Measurements from ENCODE around the gene KRAS.

Gene KRAS

GRCh38 chr12:25194722-25195055 lies 56.0 kb downstream of the KRAS start:
- no peak for DNase-seq (ENCODE audit: low read depth)

DNA sequence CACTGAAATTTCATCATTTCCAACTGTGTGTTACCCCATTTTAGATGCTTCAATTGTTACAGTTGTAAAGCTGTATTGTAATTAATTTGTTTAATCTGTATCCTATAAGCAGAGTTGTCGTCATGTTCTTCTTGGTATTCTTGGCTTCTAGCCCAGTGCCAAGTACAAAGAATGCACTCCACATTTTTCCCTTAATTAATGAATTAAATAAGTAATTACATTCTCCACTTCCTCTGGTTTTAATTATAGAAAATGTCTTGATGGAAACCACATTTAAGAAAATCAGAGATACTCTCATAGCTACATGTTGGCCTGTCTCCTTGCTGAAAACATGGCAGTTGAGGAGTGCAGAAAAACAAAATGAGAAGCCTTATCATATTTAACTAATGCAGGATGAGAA lies 56.5 kb downstream of the KRAS start:
- no peak for DNase-seq (ENCODE audit: low read depth)

GRCh38 chr12:25190793-25191192 lies 59.9 kb downstream of the KRAS start:
- no peak for DNase-seq (ENCODE audit: low read depth)

GRCh38 chr12:25189656-25190055 lies 61.1 kb downstream of the KRAS start:
- no peak for DNase-seq (ENCODE audit: low read depth)

- peak; percentile 70 for DNase-seq (ENCODE audit: low read depth)
These were observed 62.9 kb downstream of the KRAS start for GRCh38 chr12:25187781-25188180.

DNA sequence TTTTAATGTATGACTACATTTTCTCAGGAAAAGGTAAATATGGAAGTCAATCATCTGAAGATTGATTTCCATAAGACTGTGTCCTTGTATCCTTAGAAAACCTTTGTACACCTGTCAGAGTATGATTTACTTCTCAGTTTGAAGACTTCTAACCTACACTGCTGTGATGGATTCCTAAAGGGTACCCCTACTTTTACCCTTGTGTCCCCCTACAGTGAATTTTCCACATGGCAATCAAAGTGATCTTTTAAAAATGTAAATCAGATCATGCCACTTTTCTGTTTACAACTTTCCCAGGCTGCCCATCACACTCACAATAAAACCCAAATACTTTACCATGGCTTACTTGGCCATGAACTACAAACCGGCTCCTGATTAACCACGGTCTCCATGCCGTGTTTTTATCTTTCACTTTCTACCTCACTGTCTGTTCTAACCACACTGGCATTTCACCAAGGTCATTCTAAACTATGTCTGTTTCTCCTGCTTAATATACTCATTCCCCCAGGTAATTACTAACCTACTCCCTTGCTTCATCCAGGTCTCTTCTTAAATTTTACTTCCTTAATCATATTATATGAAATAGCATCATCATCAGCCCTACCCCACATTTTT lies 63.8 kb downstream of the KRAS start:
- no peak for DNase-seq (ENCODE audit: low read depth)

DNA sequence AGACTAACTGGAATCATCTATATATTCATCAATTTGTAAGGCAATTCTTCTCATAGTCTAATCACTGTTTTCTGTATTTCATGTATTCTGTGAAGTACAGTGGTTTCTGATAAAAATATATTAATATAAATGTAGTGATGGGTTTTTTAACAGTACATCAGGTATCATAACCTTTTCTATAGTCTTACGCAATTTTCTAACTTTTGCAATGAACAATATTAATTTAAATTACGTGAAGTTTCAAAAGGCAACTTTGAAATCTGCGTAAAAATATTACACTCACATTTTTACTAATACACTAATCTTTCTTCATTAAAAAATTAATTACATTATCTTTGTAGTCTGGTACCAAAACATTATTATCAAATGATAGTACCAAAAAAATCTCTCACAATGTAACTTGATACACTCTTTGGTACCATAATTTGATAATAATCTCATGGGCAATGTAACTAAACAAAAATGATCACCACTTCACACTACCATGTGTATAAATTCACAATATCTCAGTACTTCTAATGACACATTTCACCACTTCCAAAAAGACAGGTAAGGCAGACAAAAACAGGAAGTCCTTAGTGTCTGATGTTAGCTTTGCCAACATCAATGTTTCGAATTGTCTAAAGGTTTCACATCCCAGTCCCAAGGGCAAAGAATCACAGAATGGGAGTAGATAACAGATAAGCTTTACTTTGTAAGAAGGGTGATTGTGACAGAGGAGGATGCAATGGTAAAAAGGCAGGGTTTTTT lies 64.5 kb downstream of the KRAS start:
- no peak for DNase-seq (ENCODE audit: low read depth)

DNA sequence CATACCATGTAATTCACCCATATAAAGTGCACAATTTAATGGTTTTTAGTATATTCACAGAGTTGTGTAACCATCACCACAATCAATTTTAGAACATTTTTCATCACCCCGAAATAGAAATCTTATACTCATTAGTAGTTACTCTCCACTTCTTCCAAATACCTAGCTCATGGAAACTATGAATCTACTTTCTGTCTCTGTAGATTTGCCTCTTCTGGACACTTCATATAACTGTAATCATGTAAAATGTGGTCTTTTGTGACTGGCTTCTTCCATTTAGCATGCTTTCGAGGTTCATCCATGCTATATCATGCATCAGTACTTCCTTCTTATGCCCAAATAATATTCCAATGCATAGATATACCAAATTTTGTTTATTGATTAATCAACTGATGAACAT lies 66.6 kb downstream of the KRAS start:
- no peak for DNase-seq (ENCODE audit: low read depth)

GRCh38 chr12:25182765-25183164 lies 68.0 kb downstream of the KRAS start:
- no peak for DNase-seq (ENCODE audit: low read depth)

GRCh38 chr12:25162866-25163265 lies 87.9 kb downstream of the KRAS start:
- DNase-seq (ENCODE audit: low read depth) = no peak

DNA sequence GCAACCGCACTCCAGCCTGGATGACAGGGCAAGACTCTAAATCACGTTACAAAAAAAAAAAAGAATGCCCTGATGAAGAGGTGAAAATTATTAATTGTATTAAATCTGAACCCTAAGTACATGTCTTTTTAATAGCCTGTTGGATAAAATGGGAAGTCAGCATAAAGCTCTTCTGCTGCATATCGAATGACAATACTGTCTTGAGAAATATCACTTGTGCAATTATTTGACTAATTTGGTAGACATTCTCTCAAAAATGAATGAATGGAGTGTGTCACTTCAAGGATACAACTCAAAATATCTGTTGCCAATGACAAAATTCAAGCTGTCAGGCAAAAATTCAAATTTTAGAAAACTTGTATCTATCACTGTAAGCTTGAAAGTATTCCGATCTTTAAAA lies 94.7 kb downstream of the KRAS start:
- no peak for DNase-seq (ENCODE audit: low read depth)

DNA sequence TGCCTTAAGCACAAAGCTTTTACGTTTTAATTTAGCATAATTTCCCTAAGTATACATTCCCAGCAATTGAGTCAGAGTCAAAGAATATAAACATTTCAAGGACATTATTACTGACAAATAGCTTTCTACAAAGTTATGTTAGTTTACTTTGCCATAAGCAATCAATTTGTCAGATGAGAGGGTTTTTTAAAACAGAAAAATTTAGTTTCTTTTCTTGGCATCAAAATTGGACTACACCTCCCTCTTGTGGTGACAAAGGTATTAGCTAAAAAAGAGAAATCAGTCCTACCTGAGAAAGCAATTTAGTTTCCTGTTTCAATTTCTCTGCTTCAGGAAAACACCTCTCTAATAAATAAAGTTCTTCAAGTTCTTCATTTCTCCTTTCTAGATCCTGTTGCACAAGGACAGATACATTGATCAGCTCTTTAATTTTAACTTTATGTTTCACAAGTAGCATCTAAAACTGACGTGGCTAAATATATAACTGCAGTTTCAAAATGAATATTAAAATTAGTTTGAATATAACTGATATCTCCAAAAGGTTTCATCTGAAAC lies 95.6 kb downstream of the KRAS start:
- DNase-seq (ENCODE audit: low read depth) = peak; percentile 2

Data from GM04503 (cell line).